Measurements from ENCODE around the gene SYT17. TPM values are rescaled to one million over a fixed set of nuclear protein-coding genes. Genes with fewer than 3 reads are reported as not detected.

The SYT17 gene
- total RNA-seq, 2 experiments from 2014 or later: not detected

GRCh38 chr16:19143599-19143956 is 24.5 kb upstream of the SYT17 start:
- no peak for DNase-seq
- Mint-ChIP-seq H3K9me3 (peaks cover 2% of the 10 kb centered on the region), H3K27me3 (ENCODE audit: low read depth) (peaks cover 9% of the 10 kb centered on the region), H3K27ac (no peak overlapping the region), H3K4me3 (no peak overlapping the region), H3K4me1 (ENCODE audit: low read depth) (no peaks in the 10 kb centered on the region), H3K36me3 (ENCODE audit: low read depth) (no peaks in the 10 kb centered on the region)
- CTCF ChIA-PET: no interaction called here
- intact Hi-C loops (cut with micrococcal nuclease): no loop called here

DNA sequence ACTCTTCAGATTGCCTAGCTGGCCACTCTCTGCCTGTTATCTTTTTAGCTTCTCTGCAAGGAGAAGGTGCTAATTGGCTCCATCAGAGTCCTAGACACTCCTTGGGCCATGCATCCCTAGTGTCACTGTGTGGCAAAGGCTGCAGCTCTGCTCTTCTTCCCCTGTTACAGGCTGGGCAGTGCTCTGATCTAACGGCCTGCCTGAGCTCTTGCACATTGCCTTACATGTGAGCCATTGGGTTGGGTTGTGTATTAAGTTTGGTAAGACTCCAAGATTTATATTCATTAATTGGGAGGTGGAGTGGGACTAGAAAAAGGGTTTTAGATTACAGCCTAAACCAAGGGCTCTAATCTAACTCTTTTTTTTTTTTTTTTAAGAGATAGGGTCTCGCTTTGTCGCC is 23.0 kb upstream of the SYT17 start:
- Mint-ChIP-seq H3K27ac (no peak overlapping the region), H3K9me3 (peaks cover 2% of the 10 kb centered on the region), H3K27me3 (ENCODE audit: low read depth) (peaks cover 12% of the 10 kb centered on the region), H3K4me3 (no peak overlapping the region), H3K4me1 (ENCODE audit: low read depth) (no peaks in the 10 kb centered on the region), H3K36me3 (ENCODE audit: low read depth) (no peaks in the 10 kb centered on the region)
- DNase-seq: no peak
- CTCF ChIA-PET: interaction anchor here (1.7 kb wide), 1 partner anchor 59 kb away, joined by 6 read pairs; no protein-coding TSS in a partner anchor
- intact Hi-C loops (cut with micrococcal nuclease): no loop called here

GRCh38 chr16:19147126-19147525 is 20.9 kb upstream of the SYT17 start:
- Mint-ChIP-seq H3K4me3 (no peak overlapping the region), H3K4me1 (ENCODE audit: low read depth) (no peaks in the 10 kb centered on the region), H3K27me3 (ENCODE audit: low read depth) (peaks cover 5% of the 10 kb centered on the region), H3K9me3 (peaks cover 2% of the 10 kb centered on the region), H3K27ac (no peak overlapping the region), H3K36me3 (ENCODE audit: low read depth) (no peaks in the 10 kb centered on the region)
- intact Hi-C loops (cut with micrococcal nuclease): no loop called here
- CTCF ChIA-PET: no interaction called here
- DNase-seq: no peak

GRCh38 chr16:19147627-19148026 is 20.4 kb upstream of the SYT17 start:
- Mint-ChIP-seq H3K36me3 (ENCODE audit: low read depth) (no peaks in the 10 kb centered on the region), H3K4me1 (ENCODE audit: low read depth) (no peaks in the 10 kb centered on the region), H3K4me3 (no peak overlapping the region), H3K27ac (no peak overlapping the region), H3K27me3 (ENCODE audit: low read depth) (peaks cover 5% of the 10 kb centered on the region), H3K9me3 (peaks cover 2% of the 10 kb centered on the region)
- intact Hi-C loops (cut with micrococcal nuclease): no loop called here
- CTCF ChIA-PET: no interaction called here
- no peak for DNase-seq

DNA sequence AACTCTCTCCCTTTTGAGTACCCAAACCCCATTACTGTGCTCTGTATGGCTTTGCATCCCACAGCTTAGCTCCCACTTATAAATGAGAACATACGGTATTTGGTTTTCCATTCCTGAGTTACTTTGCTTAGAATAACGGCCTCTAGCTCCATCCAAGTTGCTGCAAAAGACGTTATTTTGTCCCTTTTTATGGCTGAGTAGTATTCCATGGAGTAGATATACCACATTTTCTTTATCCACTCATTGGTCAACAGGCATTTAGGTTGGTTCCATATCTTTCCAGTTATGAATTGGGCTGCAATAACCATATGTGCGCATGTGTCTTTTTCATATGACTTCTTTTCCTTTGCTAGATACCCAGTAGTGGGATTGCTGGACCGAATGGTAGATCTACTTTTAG is 19.9 kb upstream of the SYT17 start:
- CTCF ChIA-PET: interaction anchor here (1.5 kb wide), 1 partner anchor 62 kb away, joined by 3 read pairs; no protein-coding TSS in a partner anchor
- H3K27me3 Mint-ChIP-seq (ENCODE audit: low read depth): peaks cover 6% of the 10 kb centered on the region
- DNase-seq: no peak
- no peak overlapping the region for H3K4me3 Mint-ChIP-seq
- H3K4me1 Mint-ChIP-seq (ENCODE audit: low read depth): no peaks in the 10 kb centered on the region
- H3K36me3 Mint-ChIP-seq (ENCODE audit: low read depth): no peaks in the 10 kb centered on the region
- H3K9me3 Mint-ChIP-seq: peaks cover 2% of the 10 kb centered on the region
- intact Hi-C loops (cut with micrococcal nuclease): no loop called here
- H3K27ac Mint-ChIP-seq: no peak overlapping the region

- no peak overlapping the region for H3K27ac Mint-ChIP-seq
- H3K27me3 Mint-ChIP-seq (ENCODE audit: low read depth): peaks cover 6% of the 10 kb centered on the region
- H3K36me3 Mint-ChIP-seq (ENCODE audit: low read depth): no peaks in the 10 kb centered on the region
- no peaks in the 10 kb centered on the region for H3K4me1 Mint-ChIP-seq (ENCODE audit: low read depth)
- intact Hi-C loops (cut with micrococcal nuclease): no loop called here
- peaks cover 2% of the 10 kb centered on the region for H3K9me3 Mint-ChIP-seq
- no peak for DNase-seq
- CTCF ChIA-PET: no interaction called here
- H3K4me3 Mint-ChIP-seq: no peak overlapping the region
Observed at GRCh38 chr16:19151310-19151709, 16.7 kb upstream of the SYT17 start.

- H3K4me1 Mint-ChIP-seq (ENCODE audit: low read depth): no peaks in the 10 kb centered on the region
- CTCF ChIA-PET: interaction anchor here (0.6 kb wide), 1 partner anchor 71 kb away, joined by 7 read pairs; no protein-coding TSS in a partner anchor
Observed at GRCh38 chr16:19152042-19152441, 16.0 kb upstream of the SYT17 start.

GRCh38 chr16:19153876-19154275 is 14.2 kb upstream of the SYT17 start:
- Mint-ChIP-seq H3K9me3 (no peaks in the 10 kb centered on the region), H3K4me3 (no peak overlapping the region), H3K27ac (no peak overlapping the region), H3K4me1 (ENCODE audit: low read depth) (no peaks in the 10 kb centered on the region), H3K27me3 (ENCODE audit: low read depth) (peaks cover 6% of the 10 kb centered on the region), H3K36me3 (ENCODE audit: low read depth) (no peaks in the 10 kb centered on the region)
- DNase-seq: no peak
- CTCF ChIA-PET: interaction anchor here (0.6 kb wide), 1 partner anchor 222 kb away, joined by 4 read pairs; no protein-coding TSS in a partner anchor
- intact Hi-C loops (cut with micrococcal nuclease): no loop called here

More at GRCh38 chr16:19152042-19152441, 16.0 kb upstream of the SYT17 start:
- DNase-seq: no peak
- peaks cover 6% of the 10 kb centered on the region for H3K27me3 Mint-ChIP-seq (ENCODE audit: low read depth)
- H3K27ac Mint-ChIP-seq: no peak overlapping the region
- H3K36me3 Mint-ChIP-seq (ENCODE audit: low read depth): no peaks in the 10 kb centered on the region
- no peak overlapping the region for H3K4me3 Mint-ChIP-seq
- intact Hi-C loops (cut with micrococcal nuclease): no loop called here
- peaks cover 2% of the 10 kb centered on the region for H3K9me3 Mint-ChIP-seq

DNA sequence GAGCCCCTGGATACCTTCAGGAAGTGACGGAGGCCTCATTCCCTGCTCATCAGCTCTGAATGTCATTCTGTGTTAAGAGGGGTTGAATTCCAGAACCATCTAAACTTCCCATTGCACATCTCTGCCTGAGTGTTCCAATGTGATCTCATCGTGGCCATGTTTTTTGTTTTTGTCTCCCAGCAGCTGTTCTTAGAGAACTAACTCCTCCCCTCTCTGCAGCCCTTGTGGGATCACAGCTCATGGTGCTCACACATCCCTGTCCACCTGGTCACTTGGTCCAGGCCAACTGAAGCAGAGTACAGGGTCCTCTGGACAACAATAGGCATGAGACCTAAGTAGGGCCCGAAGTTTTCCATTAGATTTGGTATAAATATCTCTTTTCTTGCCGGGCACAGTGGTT is 6.0 kb upstream of the SYT17 start:
- no peak overlapping the region for H3K4me3 Mint-ChIP-seq
- DNase-seq: no peak
- CTCF ChIA-PET: interaction anchor here (0.6 to 1.0 kb wide), 2 partner anchors 18 to 33 kb away, joined by 3 read pairs; no protein-coding TSS in a partner anchor

GRCh38 chr16:19163215-19163614 is 4.8 kb upstream of the SYT17 start:
- DNase-seq: no peak
- Mint-ChIP-seq H3K4me3 (no peak overlapping the region), H3K36me3 (ENCODE audit: low read depth) (no peaks in the 10 kb centered on the region), H3K4me1 (ENCODE audit: low read depth) (no peaks in the 10 kb centered on the region), H3K27me3 (ENCODE audit: low read depth) (no peaks in the 10 kb centered on the region), H3K27ac (no peak overlapping the region), H3K9me3 (peaks cover 5% of the 10 kb centered on the region)
- CTCF ChIA-PET: interaction anchor here (0.6 to 0.7 kb wide), 2 partner anchors 51 to 236 kb away, joined by 3 to 8 read pairs; no protein-coding TSS in a partner anchor
- intact Hi-C loops (cut with micrococcal nuclease): no loop called here

More for the DNA sequence above, 6.0 kb upstream of the SYT17 start:
- H3K27ac Mint-ChIP-seq: no peak overlapping the region
- H3K36me3 Mint-ChIP-seq (ENCODE audit: low read depth): no peaks in the 10 kb centered on the region
- H3K27me3 Mint-ChIP-seq (ENCODE audit: low read depth): no peaks in the 10 kb centered on the region
- intact Hi-C loops (cut with micrococcal nuclease): no loop called here
- peaks cover 5% of the 10 kb centered on the region for H3K9me3 Mint-ChIP-seq
- H3K4me1 Mint-ChIP-seq (ENCODE audit: low read depth): no peaks in the 10 kb centered on the region

DNA sequence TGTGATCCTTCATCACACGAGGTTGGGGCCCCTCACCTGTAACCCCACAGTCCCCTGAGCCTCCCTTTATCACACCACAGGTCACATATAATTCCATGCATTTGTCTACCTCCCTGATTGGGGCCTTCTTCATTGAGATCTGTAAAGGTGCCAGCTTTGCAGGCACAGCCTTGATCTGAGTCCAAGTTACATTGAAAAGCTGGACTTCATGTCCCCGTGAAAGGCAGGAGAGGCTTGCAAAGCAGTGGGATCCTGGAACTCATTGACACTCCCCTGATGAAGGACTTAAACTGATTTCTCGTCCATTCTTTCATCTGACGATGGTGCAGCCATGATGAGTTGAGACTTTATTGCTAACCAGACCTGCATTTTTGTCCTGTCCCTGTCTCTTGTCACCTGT is 3.8 kb upstream of the SYT17 start:
- H3K9me3 Mint-ChIP-seq: peaks cover 5% of the 10 kb centered on the region
- H3K4me1 Mint-ChIP-seq (ENCODE audit: low read depth): no peaks in the 10 kb centered on the region
- no peak for DNase-seq
- CTCF ChIA-PET: interaction anchor here (0.6 kb wide), 1 partner anchor 179 kb away, joined by 3 read pairs; no protein-coding TSS in a partner anchor
- H3K4me3 Mint-ChIP-seq: no peak overlapping the region
- intact Hi-C loops (cut with micrococcal nuclease): no loop called here
- no peaks in the 10 kb centered on the region for H3K36me3 Mint-ChIP-seq (ENCODE audit: low read depth)
- peaks cover 1% of the 10 kb centered on the region for H3K27me3 Mint-ChIP-seq (ENCODE audit: low read depth)
- H3K27ac Mint-ChIP-seq: no peak overlapping the region

- no peaks in the 10 kb centered on the region for H3K36me3 Mint-ChIP-seq (ENCODE audit: low read depth)
- intact Hi-C loops (cut with micrococcal nuclease): loop anchor here (5.0 kb wide), 1 partner anchor 337 kb away; no protein-coding TSS in a partner anchor
Observed at GRCh38 chr16:19165101-19165500, 2.9 kb upstream of the SYT17 start.

GRCh38 chr16:19166500-19166899 is 1.5 kb upstream of the SYT17 start:
- intact Hi-C loops (cut with micrococcal nuclease): loop anchor here (2.0 to 5.0 kb wide), 2 partner anchors 208 to 336 kb away; no protein-coding TSS in a partner anchor
- Mint-ChIP-seq H3K27me3 (ENCODE audit: low read depth) (peaks cover 9% of the 10 kb centered on the region), H3K4me3 (no peak overlapping the region), H3K4me1 (ENCODE audit: low read depth) (no peaks in the 10 kb centered on the region), H3K27ac (no peak overlapping the region), H3K36me3 (ENCODE audit: low read depth) (no peaks in the 10 kb centered on the region), H3K9me3 (peaks cover 5% of the 10 kb centered on the region)
- CTCF ChIA-PET: no interaction called here
- DNase-seq: no peak

More at GRCh38 chr16:19165101-19165500, 2.9 kb upstream of the SYT17 start:
- Mint-ChIP-seq H3K4me3 (no peak overlapping the region), H3K27ac (no peak overlapping the region), H3K9me3 (peaks cover 5% of the 10 kb centered on the region), H3K27me3 (ENCODE audit: low read depth) (peaks cover 9% of the 10 kb centered on the region), H3K4me1 (ENCODE audit: low read depth) (no peaks in the 10 kb centered on the region)
- DNase-seq: no peak
- CTCF ChIA-PET: interaction anchor here (0.6 kb wide), 1 partner anchor 180 kb away, joined by 3 read pairs; no protein-coding TSS in a partner anchor
